GM19351 (cell line): Measurements from ENCODE around the gene PAPPA.

Source experiments
- ATAC-seq: cut with Tn5 transposase; IDR thresholded peaks from one replicate; pipeline ENCODE4 v1.9.1; 2021; ENCODE audit warnings: mild to moderate bottlenecking, moderate library complexity; ENCODE audit not compliant: unreplicated experiment

The PAPPA gene

DNA sequence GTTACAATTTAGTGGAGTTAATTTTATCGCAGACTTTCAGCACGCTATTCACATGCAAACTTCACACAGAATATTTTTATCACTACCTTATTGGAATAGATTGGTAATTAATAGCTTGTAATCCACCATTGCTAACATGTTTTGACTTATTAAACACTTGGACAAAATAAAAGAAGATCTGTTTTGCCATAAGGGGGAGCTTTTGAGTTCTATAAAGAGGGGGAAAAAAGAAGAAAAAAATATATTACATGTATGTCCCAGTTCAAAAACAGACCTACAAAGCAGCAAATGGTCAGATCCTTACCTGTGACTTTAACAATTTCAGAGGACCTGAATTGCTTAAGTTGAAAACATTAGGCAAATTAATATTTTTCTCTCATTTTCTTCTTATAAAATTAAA lies 1.2 kb upstream of the PAPPA start:
- ATAC-seq: no peak

DNA sequence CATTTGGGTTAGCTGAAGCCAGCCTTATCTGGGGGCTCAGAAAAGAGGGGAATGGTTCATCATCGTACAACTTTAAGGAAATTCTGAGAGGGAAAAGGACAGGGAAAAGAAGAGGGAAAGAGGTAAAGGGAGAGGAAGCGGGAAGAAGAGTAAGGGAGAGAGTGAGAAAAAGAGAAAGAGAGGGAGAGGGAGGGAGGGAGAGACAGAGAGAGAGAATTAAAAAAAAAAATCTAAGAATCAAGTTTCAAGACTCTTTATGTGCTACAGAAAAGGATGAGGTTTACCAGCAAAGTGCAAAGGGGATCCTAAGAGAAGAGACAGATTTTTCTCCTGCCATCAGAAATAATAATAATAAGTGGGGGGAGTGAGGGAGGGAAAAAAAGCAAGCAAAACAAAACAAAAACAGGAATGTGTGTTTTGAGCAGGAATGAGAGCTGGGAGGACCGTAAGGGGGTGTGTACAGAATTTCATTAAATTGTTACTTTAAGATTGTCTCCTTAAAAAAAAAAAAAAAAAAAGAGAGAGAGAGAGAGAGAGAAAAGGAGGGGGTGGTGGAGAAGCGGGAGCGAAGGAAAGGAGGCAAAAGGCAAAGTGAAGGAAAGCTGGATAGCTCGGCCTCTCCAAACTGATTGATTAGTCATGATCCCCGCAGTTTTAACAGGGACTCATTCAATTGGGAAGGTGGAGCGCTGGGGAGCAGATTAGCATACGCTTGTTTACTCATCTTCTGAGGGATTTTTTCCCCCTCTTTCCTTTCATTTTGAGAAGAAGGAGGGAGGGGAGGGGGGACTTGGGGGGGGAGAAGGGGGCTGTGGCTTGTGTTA lies 438 bp upstream of the PAPPA start:
- no peak for ATAC-seq

DNA sequence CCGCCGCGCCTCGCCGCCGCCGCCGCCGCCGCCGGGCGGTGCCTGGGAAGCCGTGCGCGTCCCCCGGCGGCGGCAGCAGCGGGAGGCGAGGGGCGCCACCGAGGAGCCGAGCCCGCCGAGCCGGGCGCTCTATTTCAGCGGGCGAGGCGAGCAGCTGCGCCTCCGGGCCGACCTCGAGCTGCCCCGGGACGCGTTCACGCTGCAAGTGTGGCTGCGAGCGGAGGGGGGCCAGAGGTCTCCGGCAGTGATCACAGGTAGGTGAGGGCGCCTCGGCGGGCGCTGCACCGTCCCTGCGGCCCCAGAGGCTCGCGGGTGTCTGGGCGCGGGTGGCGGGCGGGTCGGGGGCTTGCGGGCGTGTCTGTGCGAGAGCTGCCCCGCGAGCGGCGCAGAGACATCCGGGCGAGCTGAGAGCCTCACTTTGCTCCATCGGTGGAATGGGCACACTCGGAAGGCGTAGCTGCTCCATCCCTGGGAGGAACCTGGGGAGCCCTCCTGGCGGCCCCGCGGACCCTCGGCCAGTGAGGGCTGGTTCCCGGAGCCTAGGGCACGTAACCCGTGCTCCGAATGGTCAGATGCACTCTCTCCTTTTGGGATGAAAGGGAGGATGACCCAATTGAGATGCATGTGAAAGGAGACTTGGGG lies 864 bp downstream of the PAPPA start:
- no peak for ATAC-seq

DNA sequence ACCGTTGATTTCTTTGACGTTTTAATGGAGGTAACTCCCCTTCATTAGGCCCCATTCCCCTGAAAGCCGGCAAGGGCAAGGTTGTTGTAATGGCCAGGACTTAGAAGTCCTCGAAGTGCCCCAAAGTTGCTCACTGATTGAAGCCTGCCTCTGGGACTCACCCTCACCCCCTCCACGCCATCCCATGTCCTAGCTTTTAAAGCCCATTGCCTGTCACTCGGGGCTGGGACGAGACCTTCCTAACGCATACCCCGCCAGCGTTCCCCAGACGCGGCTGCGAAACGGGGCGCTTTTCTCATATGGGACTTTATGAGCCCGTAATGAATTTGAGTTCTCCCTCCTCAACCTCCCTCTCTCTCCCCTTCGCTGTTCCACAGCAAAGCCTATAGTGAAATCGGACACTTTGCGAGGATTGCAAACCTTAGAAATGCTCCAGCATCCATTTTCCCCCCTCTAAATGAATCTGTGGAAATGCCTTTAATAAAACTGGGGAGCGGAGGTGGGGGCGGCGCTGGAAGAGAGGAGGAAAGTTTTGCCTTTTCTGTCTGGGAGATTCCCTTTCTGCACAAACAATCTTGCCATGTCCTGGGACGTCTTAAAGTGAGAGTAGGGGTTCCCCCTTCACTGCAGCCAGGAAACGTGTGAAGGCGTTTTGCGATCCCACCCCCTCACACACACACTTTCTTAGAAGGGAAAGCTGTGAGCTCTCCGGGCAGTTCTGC lies 1.5 kb downstream of the PAPPA start:
- ATAC-seq: no peak

- no peak for ATAC-seq
Measured at GRCh38 chr9:116155698-116156039, 2.1 kb downstream of the PAPPA start.

GRCh38 chr9:116156621-116157314 lies 3.2 kb downstream of the PAPPA start:
- ATAC-seq: no peak

GRCh38 chr9:116157436-116158138 lies 4.0 kb downstream of the PAPPA start:
- ATAC-seq: no peak

DNA sequence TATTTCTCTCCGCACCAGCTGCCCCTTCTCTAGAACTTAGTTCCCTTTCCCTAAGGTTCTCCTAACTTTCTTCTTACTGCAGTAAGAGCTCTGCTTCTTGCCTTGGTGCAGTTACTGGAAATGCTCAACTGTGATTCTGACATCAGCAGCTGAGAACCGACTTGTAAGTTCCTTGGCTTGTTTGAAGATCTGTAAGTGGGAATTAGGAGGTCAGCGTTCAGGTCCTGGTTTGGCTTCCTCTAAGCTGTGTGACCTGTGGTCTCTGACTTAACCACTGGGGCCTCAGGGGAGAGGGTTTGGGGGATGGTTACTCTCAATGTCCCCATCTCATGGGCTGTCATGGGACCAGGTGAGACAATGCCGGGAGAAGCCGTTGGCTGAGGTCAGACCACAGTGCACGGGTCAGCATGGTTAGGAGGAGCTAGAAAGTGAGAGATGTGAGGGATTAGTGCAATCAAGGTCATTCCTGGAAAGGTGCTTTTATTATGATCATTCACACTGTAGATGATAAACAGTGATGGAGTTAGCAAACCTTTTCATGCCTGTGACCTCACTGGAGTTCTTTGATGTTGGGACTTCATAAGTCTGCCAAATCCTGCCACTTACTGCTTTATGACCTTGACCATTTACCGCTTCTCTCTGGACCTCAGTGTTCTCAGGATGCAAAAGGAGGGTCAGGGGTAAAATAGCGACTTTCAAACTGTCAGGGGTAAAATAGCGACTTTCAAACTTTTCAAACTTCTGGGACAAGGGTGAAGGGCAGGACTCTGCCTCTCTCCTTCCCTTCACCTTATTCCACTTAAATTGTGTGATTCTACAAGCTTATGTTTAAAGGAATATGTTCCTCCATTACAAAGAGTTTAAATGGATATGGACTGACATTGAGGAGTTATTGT lies 7.3 kb downstream of the PAPPA start:
- ATAC-seq: no peak

GRCh38 chr9:116162241-116162781 lies 8.7 kb downstream of the PAPPA start:
- ATAC-seq: no peak

DNA sequence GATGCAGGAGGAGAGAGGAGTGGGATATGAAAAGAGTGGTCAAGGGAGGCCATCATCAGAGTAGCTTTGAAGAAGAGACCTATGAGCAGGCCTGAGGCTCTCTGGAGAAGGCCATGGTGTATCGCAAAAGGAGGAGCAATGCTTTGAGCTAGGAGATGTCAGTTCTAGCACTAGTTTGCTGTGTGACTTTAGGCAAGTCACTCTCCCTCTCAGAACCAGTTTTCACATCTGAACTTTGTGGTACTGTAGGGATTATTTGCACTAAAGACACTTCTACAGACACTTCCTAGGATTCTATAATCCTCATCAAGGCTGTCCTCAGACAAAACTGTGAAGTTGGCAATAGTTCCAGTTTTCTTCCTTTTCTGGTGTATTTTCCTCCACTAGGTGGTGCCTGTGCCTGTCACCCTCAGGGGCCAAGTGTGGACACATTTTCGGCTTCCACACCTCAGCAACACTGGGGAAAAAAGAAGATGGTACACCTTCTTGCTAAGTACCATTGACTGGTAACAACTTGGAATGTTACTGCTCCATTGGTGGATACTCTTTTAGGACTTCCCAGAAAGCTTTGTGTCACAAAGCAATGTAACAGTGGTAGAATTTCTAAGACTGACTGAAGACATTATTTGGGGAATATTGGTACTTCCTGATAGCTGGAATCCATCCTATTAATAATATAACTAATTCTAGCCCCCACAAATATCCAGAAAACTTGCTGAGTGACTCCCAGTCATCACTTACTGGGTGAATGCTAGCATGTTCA lies 9.9 kb downstream of the PAPPA start:
- ATAC-seq: no peak

- no peak for ATAC-seq
Measured at GRCh38 chr9:116165912-116166311, 12.3 kb downstream of the PAPPA start.

DNA sequence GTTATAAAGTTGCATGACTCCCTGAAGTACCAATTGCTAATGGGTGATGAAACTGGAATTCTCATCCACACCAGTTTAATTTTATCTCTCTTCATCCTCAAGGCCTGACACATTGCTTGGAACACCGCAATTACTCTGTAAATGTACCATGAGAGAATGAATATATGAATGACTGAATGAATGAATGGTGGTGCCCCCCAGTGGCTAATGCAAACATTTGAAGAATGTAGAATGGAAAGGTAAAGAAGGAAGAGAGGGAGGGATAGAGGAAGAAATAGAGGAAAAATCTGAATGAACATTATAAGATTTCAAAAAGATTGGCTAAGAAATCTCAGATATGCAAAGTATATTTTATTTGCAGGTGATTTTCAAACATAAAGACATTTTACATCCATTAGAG lies 13.1 kb downstream of the PAPPA start:
- no peak for ATAC-seq

GRCh38 chr9:116168231-116168630 lies 14.6 kb downstream of the PAPPA start:
- ATAC-seq: no peak

DNA sequence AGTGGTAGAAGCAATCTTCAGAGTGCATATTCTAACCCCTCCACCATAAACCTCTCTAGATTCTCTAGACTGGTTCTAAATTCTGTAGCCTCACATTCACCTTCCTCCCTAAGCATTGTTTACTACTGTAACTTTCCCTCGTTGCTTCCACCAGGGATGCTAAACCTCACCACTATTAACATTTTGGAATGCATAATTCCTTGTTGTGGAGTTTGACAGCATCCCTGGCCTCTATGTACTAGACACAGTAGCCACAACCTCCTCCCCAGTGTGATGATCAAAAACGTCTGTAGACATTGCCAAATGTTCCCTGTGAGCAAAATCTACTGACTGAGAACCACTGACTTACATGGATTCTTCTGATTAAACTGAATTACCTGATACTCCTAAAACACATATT lies 18.6 kb downstream of the PAPPA start:
- no peak for ATAC-seq

GRCh38 chr9:116174347-116174746 lies 20.8 kb downstream of the PAPPA start:
- ATAC-seq: no peak

DNA sequence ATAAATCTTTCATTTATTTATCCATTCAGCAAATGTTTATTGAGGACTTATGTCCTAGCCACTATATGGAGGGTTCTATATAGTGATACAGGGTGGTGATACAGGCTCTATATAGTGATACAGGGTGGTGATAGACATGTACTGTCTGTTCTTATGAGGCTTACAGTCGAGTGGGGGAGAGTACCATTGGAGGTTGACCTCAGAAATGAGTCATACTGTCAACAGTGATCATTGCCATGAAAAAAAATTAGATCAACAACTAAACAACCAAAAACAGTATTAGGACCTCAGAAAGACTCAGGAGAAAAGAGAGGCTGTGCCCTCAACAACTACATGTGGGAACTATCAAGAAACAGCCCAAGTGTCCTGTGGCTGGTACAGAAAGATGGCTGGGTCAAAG lies 22.0 kb downstream of the PAPPA start:
- ATAC-seq: no peak

GRCh38 chr9:116178481-116179211 lies 25.1 kb downstream of the PAPPA start:
- ATAC-seq: no peak

- no peak for ATAC-seq
Measured at GRCh38 chr9:116179568-116179967, 26.0 kb downstream of the PAPPA start.
